Mesendoderm (in vitro differentiated cells): Measurements from ENCODE around the gene NEIL1.

Source experiments
- DNase-seq: peaks from one replicate; pipeline ENCODE4 v3.0.0; 2013
- H2AK5ac ChIP-seq: 2 replicates; pipeline ENCODE4 v1.6.1; 2013; ENCODE audit warnings: low read length, inconsistent platforms
- H2BK120ac ChIP-seq: 2 replicates; pipeline ENCODE4 v1.6.1; 2013; ENCODE audit warnings: low read depth, mild to moderate bottlenecking, low read length, moderate library complexity, mixed read lengths
- H2BK15ac ChIP-seq: replicated peaks from 2 replicates; pipeline ENCODE4 v1.6.1; 2013; ENCODE audit warnings: low read depth, mild to moderate bottlenecking, moderate library complexity
- H2BK5ac ChIP-seq: 2 replicates; pipeline ENCODE4 v1.6.1; 2013; ENCODE audit warnings: low read length, inconsistent platforms
- H3K18ac ChIP-seq: 2 replicates; pipeline ENCODE4 v1.6.1; 2013; ENCODE audit warnings: mild to moderate bottlenecking, low read length, mixed read lengths
- H3K23ac ChIP-seq: one replicate; pipeline ENCODE4 v1.6.1; 2013; ENCODE audit warnings: low read length
- H3K27ac ChIP-seq: 2 replicates; pipeline ENCODE4 v1.5.1; 2013; ENCODE audit warnings: low read depth, mild to moderate bottlenecking, inconsistent platforms, low read length, moderate library complexity
- H3K27me3 ChIP-seq: 2 replicates; pipeline ENCODE4 v1.6.1; 2013; ENCODE audit warnings: low read length, control low read depth, mild to moderate bottlenecking, inconsistent platforms; ENCODE audit not compliant: insufficient read depth, poor library complexity
- H3K36me3 ChIP-seq: 2 replicates; pipeline ENCODE4 v1.6.1; 2013; ENCODE audit warnings: low read length, inconsistent platforms; ENCODE audit not compliant: control insufficient read depth, insufficient read depth
- H3K4ac ChIP-seq: one replicate; pipeline ENCODE4 v1.6.1; 2013; ENCODE audit warnings: low read depth, mild to moderate bottlenecking, low read length, moderate library complexity
- H3K4me1 ChIP-seq: 2 replicates; pipeline ENCODE4 v1.6.1; 2013; ENCODE audit warnings: low read depth, low read length, inconsistent platforms; ENCODE audit not compliant: control insufficient read depth
- H3K4me2 ChIP-seq: 2 replicates; pipeline ENCODE4 v1.6.1; 2013; ENCODE audit warnings: low read length
- H3K4me3 ChIP-seq: 2 replicates; pipeline ENCODE4 v1.5.1; 2013; ENCODE audit warnings: mild to moderate bottlenecking, low read length
- H3K56ac ChIP-seq: one replicate; pipeline ENCODE4 v1.6.1; 2013; ENCODE audit warnings: low read length
- H3K79me1 ChIP-seq: 2 replicates; pipeline ENCODE4 v1.6.1; 2013; ENCODE audit warnings: low read length, inconsistent platforms
- H3K79me2 ChIP-seq: 2 replicates; pipeline ENCODE4 v1.6.1; 2013; ENCODE audit warnings: mild to moderate bottlenecking, low read length; ENCODE audit not compliant: control insufficient read depth, insufficient read depth
- H3K9ac ChIP-seq: 2 replicates; pipeline ENCODE4 v1.6.1; 2013; ENCODE audit warnings: low read length, inconsistent platforms
- H4K5ac ChIP-seq: one replicate; pipeline ENCODE4 v1.6.1; 2013; ENCODE audit warnings: low read length
- H4K8ac ChIP-seq: one replicate; pipeline ENCODE4 v1.6.1; 2013; ENCODE audit warnings: low read depth, mild to moderate bottlenecking, control low read depth, low read length, moderate library complexity
- WGBS: extraction: QIAGEN DNeasy Blood & Tissue Kit; methylation state at CpG from one replicate; pipeline ENCODE4 v1.1.7; 2013; ENCODE audit warnings: low lambda C conversion rate, missing lambda C conversion rate; ENCODE audit not compliant: insufficient coverage; ENCODE audit errors: extremely low coverage; 5-methylcytosine and 5-hydroxymethylcytosine counted together

Gene NEIL1

DNA sequence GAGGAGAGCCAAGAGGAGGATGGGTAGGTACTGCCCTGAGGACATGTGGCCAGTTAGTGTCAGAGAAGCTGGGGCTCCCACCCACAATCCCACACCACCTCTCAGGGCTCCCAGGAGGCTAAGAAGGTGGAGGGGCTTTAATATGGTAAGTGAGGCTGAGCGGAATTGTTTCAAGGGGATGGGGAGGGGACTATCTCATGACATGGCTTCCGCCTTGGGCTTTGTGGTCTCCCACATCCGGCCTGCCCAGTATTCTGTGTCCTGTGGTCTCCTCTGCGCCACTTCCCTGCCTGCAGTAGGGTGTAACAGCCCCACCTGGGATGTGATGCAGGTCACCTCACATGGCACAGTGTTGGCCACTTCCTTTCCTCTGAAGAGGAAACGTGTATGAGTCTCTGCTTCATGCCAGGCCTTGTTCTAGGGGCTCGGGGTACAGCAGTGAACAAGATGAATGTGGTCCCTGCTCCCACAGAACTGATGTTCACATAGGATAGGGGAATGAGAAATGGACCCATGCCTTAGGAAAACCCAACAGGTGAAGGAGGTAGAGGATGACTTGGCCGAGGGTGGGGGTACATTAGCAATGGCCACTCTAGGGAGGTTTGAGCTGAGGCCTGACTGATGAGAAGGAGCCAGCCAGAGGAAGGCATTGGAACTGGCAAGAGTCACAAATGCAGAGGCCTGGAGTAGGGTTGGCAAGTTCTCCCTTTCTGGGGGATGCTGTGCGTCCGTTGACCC, 3.2 kb downstream of the NEIL1 start:
- Histone ChIP-seq H3K56ac (no peak overlapping the region), H2BK15ac (no peak overlapping the region), H3K4me3 (no peak overlapping the region), H3K23ac (no peak overlapping the region), H3K27me3 (no peaks in the 10 kb centered on the region), H3K4me1 (no peaks in the 10 kb centered on the region), H2AK5ac (no peak overlapping the region), H3K9ac (no peak overlapping the region), H3K4me2 (no peak overlapping the region), H2BK5ac (no peak overlapping the region), H4K5ac (no peak overlapping the region), H3K18ac (no peak overlapping the region), H2BK120ac (no peak overlapping the region), H3K79me2 (no peaks in the 10 kb centered on the region), H4K8ac (no peak overlapping the region), H3K27ac (no peak overlapping the region), H3K36me3 (no peaks in the 10 kb centered on the region), H3K4ac (no peak overlapping the region), H3K79me1 (no peaks in the 10 kb centered on the region)
- DNase-seq, result no peak
- no CpG with 5 or more reads among the region's 9 CpGs for WGBS

DNA sequence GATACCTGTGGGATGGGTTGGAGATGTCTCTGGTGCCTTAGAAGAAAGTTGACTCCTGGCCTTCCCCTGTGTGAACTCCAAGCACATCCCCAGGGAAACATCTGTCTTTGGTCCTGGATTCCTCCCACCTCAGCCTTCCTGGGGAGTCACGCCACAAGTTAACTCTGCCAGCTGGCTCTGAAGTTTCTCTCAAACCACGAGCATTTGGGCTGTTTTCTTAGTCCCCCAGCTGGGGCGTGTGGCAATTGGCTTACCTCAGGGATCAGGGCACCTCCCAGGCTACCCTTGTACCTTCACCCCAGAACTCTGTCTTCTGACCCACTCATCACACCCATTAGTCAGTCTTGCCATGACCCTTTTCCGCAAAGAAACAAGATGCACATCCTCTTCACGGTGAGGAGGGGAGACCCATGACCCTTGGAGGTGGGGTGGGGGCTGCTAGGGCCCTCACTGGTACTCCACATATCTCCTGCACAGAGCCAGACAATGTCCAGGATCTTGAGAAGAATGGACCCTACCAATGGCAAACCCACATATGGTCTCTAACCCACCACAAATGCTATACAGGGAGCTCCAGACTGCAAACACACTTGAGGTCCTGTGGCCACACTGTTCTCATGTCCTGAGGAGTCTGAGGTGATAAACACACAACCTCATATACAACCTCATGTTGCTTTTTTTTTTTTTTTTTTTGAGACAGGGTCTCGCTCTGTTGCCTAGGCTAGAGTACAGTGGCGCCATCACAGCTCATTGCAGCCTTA, 3.9 kb downstream of the NEIL1 start:
- Histone ChIP-seq H3K9ac (no peak overlapping the region), H3K79me2 (no peaks in the 10 kb centered on the region), H2BK5ac (no peak overlapping the region), H3K4me2 (no peak overlapping the region), H3K79me1 (no peaks in the 10 kb centered on the region), H3K27ac (no peak overlapping the region), H3K23ac (no peak overlapping the region), H4K5ac (no peak overlapping the region), H3K4me3 (no peak overlapping the region), H3K4ac (no peak overlapping the region), H3K36me3 (no peaks in the 10 kb centered on the region), H4K8ac (no peak overlapping the region), H3K56ac (no peak overlapping the region), H3K27me3 (no peaks in the 10 kb centered on the region), H2AK5ac (no peak overlapping the region), H3K18ac (no peak overlapping the region), H2BK15ac (no peak overlapping the region), H3K4me1 (no peaks in the 10 kb centered on the region), H2BK120ac (no peak overlapping the region)
- no CpG with 5 or more reads among the region's 7 CpGs for WGBS
- no peak for DNase-seq

DNA sequence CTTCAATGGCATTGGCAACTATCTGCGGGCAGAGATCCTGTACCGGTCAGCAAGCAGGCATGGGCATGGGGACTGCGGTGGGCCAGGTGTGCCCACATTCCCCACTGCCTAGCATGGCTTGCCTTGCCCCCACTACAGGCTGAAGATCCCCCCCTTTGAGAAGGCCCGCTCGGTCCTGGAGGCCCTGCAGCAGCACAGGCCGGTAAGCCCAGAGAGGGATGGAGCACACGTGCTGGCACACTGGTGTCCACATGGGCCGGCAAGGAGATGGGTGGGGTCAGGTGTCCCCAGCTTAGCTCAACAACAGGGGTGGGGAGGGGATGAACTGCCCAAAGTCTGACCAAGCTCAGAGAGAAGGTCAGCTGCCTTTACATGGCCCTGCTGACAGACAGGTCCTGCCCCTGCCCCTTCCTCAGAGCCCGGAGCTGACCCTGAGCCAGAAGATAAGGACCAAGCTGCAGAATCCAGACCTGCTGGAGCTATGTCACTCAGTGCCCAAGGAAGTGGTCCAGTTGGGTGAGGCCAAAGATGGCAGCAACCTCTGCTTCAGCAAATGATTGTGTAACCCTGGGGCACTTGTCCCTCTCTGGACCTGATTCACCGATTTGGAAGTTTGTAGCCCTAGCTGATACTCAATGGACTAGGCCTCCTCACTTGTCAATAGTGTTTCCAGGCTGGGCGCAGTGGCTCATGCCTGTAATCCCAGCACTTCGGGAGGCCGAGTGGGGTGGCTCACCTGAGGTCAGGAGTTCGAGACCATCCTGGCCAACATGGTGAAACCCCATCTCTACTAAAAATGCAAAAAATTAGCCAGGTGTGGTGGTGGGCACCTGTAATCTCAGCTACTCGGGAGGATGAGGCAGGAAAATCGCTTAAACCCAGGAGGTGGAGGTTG, 5.6 kb downstream of the NEIL1 start:
- WGBS, result no CpG with 5 or more reads among the region's 16 CpGs
- Histone ChIP-seq H4K5ac (no peak overlapping the region), H3K79me2 (no peaks in the 10 kb centered on the region), H3K36me3 (no peaks in the 10 kb centered on the region), H3K4me1 (no peaks in the 10 kb centered on the region), H2BK15ac (no peak overlapping the region), H3K4ac (no peak overlapping the region), H3K23ac (no peak overlapping the region), H3K4me3 (no peak overlapping the region), H3K56ac (no peak overlapping the region), H2AK5ac (no peak overlapping the region), H2BK120ac (no peak overlapping the region), H3K27ac (no peak overlapping the region), H3K79me1 (no peaks in the 10 kb centered on the region), H2BK5ac (no peak overlapping the region), H3K27me3 (no peaks in the 10 kb centered on the region), H4K8ac (no peak overlapping the region), H3K9ac (no peak overlapping the region), H3K4me2 (no peak overlapping the region), H3K18ac (no peak overlapping the region)
- no peak for DNase-seq

DNA sequence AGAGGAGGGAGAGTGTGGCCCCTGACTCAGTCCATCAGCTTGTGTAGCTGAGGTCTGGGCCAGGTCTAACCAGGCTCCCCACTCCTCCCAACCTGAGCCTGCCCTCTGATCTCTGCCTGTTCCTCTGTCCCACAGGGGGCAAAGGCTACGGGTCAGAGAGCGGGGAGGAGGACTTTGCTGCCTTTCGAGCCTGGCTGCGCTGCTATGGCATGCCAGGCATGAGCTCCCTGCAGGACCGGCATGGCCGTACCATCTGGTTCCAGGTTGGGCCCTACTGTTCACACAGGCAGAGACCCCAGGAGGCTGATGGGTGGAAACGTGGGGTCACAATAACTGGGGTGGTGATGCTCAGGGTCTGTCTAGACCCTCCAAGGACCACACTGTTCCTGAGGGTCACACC, 6.8 kb downstream of the NEIL1 start:
- no peak overlapping the region for H3K4me3 ChIP-seq
- H2BK120ac ChIP-seq, result no peak overlapping the region
- no peaks in the 10 kb centered on the region for H3K36me3 ChIP-seq
- H4K8ac ChIP-seq, result no peak overlapping the region
- no peak overlapping the region for H3K9ac ChIP-seq
- H3K23ac ChIP-seq, result no peak overlapping the region
- H3K79me2 ChIP-seq, result no peaks in the 10 kb centered on the region
- DNase-seq, result no peak
- H2BK15ac ChIP-seq, result no peak overlapping the region
- no CpG with 5 or more reads among the region's 7 CpGs for WGBS
- no peak overlapping the region for H3K27ac ChIP-seq
- H3K4me1 ChIP-seq, result no peaks in the 10 kb centered on the region
- no peaks in the 10 kb centered on the region for H3K27me3 ChIP-seq
- no peak overlapping the region for H3K56ac ChIP-seq
- H4K5ac ChIP-seq, result no peak overlapping the region
- H2AK5ac ChIP-seq, result no peak overlapping the region
- no peak overlapping the region for H3K18ac ChIP-seq
- no peaks in the 10 kb centered on the region for H3K79me1 ChIP-seq
- H2BK5ac ChIP-seq, result no peak overlapping the region
- no peak overlapping the region for H3K4ac ChIP-seq
- H3K4me2 ChIP-seq, result no peak overlapping the region

DNA sequence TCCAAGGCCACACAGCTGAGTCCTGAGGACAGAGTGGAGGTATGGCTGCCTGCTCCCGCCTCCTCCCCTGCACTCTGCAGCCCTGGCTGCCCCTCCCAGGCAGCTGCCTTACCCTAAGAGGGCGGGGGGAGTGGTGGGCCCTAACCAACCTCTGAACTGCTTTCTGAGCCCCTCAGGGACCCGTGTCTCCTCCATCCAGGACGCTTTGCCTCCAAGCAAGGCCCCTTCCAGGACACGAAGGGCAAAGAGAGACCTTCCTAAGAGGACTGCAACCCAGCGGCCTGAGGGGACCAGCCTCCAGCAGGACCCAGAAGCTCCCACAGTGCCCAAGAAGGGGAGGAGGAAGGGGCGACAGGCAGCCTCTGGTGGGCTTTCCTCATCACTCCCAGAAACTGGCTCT, 7.6 kb downstream of the NEIL1 start:
- no peak overlapping the region for H4K8ac ChIP-seq
- WGBS, result no CpG with 5 or more reads among the region's 7 CpGs
- no peak overlapping the region for H3K18ac ChIP-seq
- H2BK5ac ChIP-seq, result no peak overlapping the region
- no peak overlapping the region for H3K23ac ChIP-seq
- H3K79me1 ChIP-seq, result no peaks in the 10 kb centered on the region
- H3K9ac ChIP-seq, result no peak overlapping the region
- H2BK120ac ChIP-seq, result no peak overlapping the region
- H3K4me2 ChIP-seq, result no peak overlapping the region
- no peak overlapping the region for H3K27ac ChIP-seq
- no peaks in the 10 kb centered on the region for H3K79me2 ChIP-seq
- H3K36me3 ChIP-seq, result no peaks in the 10 kb centered on the region
- no peak overlapping the region for H3K4ac ChIP-seq
- H3K56ac ChIP-seq, result no peak overlapping the region
- no peaks in the 10 kb centered on the region for H3K4me1 ChIP-seq
- no peaks in the 10 kb centered on the region for H3K27me3 ChIP-seq
- no peak overlapping the region for H2AK5ac ChIP-seq
- no peak overlapping the region for H4K5ac ChIP-seq
- H3K4me3 ChIP-seq, result no peak overlapping the region
- DNase-seq, result no peak
- H2BK15ac ChIP-seq, result no peak overlapping the region
